Activated CD4-positive, alpha-beta T cell treated with anti-CD3 and anti-CD28 coated beads, Interleukin-2, amount 50 U/mL, for 1 hour (primary cell): ENCODE results near the gene IL16.

Source experiments
- DNase-seq: peaks from one replicate; pipeline ENCODE4 v3.0.0-alpha.2; 2020

IL16 gene

GRCh38 chr15:81297147-81297572 lies 100.5 kb downstream of the IL16 start:
- DNase-seq: no peak

- DNase-seq: no peak
These were observed 101.2 kb downstream of the IL16 start for GRCh38 chr15:81297603-81298575.

- no peak for DNase-seq
These were observed 101.9 kb downstream of the IL16 start for GRCh38 chr15:81298611-81299010.

GRCh38 chr15:81299156-81299555 lies 102.5 kb downstream of the IL16 start:
- no peak for DNase-seq

- no peak for DNase-seq
These were observed 103.1 kb downstream of the IL16 start for GRCh38 chr15:81299630-81300273.

- no peak for DNase-seq
These were observed 104.7 kb downstream of the IL16 start for GRCh38 chr15:81301385-81301784.

GRCh38 chr15:81301815-81302399 lies 105.2 kb downstream of the IL16 start:
- no peak for DNase-seq

- DNase-seq: no peak
These were observed 106.0 kb downstream of the IL16 start for GRCh38 chr15:81302701-81303109.

GRCh38 chr15:81303244-81304225 lies 106.9 kb downstream of the IL16 start:
- no peak for DNase-seq

GRCh38 chr15:81304226-81304625 lies 107.5 kb downstream of the IL16 start:
- DNase-seq: no peak

- no peak for DNase-seq
These were observed 111.6 kb downstream of the IL16 start for GRCh38 chr15:81308260-81308659.

GRCh38 chr15:81309647-81310450 lies 113.2 kb downstream of the IL16 start:
- no peak for DNase-seq

- no peak for DNase-seq
These were observed 113.8 kb downstream of the IL16 start for GRCh38 chr15:81310480-81310879.

GRCh38 chr15:81311752-81312464 lies 115.2 kb downstream of the IL16 start:
- no peak for DNase-seq

- DNase-seq: no peak
These were observed 116.3 kb downstream of the IL16 start for GRCh38 chr15:81312790-81313543.

- DNase-seq: no peak
These were observed 117.0 kb downstream of the IL16 start for GRCh38 chr15:81313686-81314085.

GRCh38 chr15:81314378-81314777 lies 117.7 kb downstream of the IL16 start:
- no peak for DNase-seq

GRCh38 chr15:81315452-81316175 lies 118.9 kb downstream of the IL16 start:
- DNase-seq: no peak

- DNase-seq: no peak
These were observed 119.6 kb downstream of the IL16 start for GRCh38 chr15:81316267-81316666.
